Lower leg skin (tissue), 3 donors: ENCODE measurements around the gene MSANTD4.

ENCODE experiments used
- CTCF ChIP-seq, 3 donors: fragments of 450-650 bp; IDR thresholded peaks; one replicate each; pipeline ENCODE4 v1.5.1; 2016; ENCODE audit warnings: antibody characterized with exemption in 3 of 3, mild to moderate bottlenecking in 3 of 3, moderate library complexity in 2 of 3
- POLR2A ChIP-seq, 2 donors: fragments of 450-650 bp; IDR thresholded peaks; one replicate each; pipeline ENCODE4 v1.6.1; 2016 to 2017; ENCODE audit warnings: antibody characterized with exemption in 2 of 2, mild to moderate bottlenecking in 1 of 2, moderate library complexity in 1 of 2

GRCh38 chr11:106070606-106071005, 48.6 kb upstream of the MSANTD4 start:
- TF ChIP-seq CTCF (IDR thresholded peaks at IDR 0.05) (no peak), POLR2A (IDR thresholded peaks at IDR 0.05) (no peak)
